ENCODE results near the gene ATXN7L1.
"Not testable (repeated sequence)": the region's sequence is repeated elsewhere in the genome, so short reads cannot be mapped to it uniquely, and the experiment has no call there.

Gene ATXN7L1

GRCh38 chr7:105866102-105866801 lies 10.1 kb downstream of the ATXN7L1 start:
- no peak for DNase-seq
- in situ Hi-C loops (cut with MboI; ENCODE audit: low pct_unique_long_range_greater_than_20kb, low sequenced_read_pairs), result no loop called here

- in situ Hi-C loops (cut with MboI; ENCODE audit: low pct_unique_long_range_greater_than_20kb, low sequenced_read_pairs), result no loop called here
- no peak for DNase-seq
Measured at GRCh38 chr7:105863876-105864275, 12.5 kb downstream of the ATXN7L1 start.

- DNase-seq, result no peak
- in situ Hi-C loops (cut with MboI; ENCODE audit: low pct_unique_long_range_greater_than_20kb, low sequenced_read_pairs), result no loop called here
Measured at GRCh38 chr7:105862770-105863169, 13.6 kb downstream of the ATXN7L1 start.

GRCh38 chr7:105862276-105862675 lies 14.1 kb downstream of the ATXN7L1 start:
- no peak for DNase-seq
- in situ Hi-C loops (cut with MboI; ENCODE audit: low pct_unique_long_range_greater_than_20kb, low sequenced_read_pairs), result no loop called here

- in situ Hi-C loops (cut with MboI; ENCODE audit: low pct_unique_long_range_greater_than_20kb, low sequenced_read_pairs), result no loop called here
- DNase-seq, result no peak
Measured at GRCh38 chr7:105861224-105861623, 15.2 kb downstream of the ATXN7L1 start.

GRCh38 chr7:105860793-105861192 lies 15.6 kb downstream of the ATXN7L1 start:
- no peak for DNase-seq
- in situ Hi-C loops (cut with MboI; ENCODE audit: low pct_unique_long_range_greater_than_20kb, low sequenced_read_pairs), result no loop called here

- peak; percentile 50 for DNase-seq
- in situ Hi-C loops (cut with MboI; ENCODE audit: low pct_unique_long_range_greater_than_20kb, low sequenced_read_pairs), result no loop called here
Measured at GRCh38 chr7:105857009-105857952, 19.1 kb downstream of the ATXN7L1 start.

GRCh38 chr7:105854498-105854897 lies 21.9 kb downstream of the ATXN7L1 start:
- DNase-seq, result no peak
- in situ Hi-C loops (cut with MboI; ENCODE audit: low pct_unique_long_range_greater_than_20kb, low sequenced_read_pairs), result no loop called here

- peak; percentile 44 for DNase-seq
- in situ Hi-C loops (cut with MboI; ENCODE audit: low pct_unique_long_range_greater_than_20kb, low sequenced_read_pairs), result no loop called here
Measured at GRCh38 chr7:105853931-105854419, 22.4 kb downstream of the ATXN7L1 start.

- in situ Hi-C loops (cut with MboI; ENCODE audit: low pct_unique_long_range_greater_than_20kb, low sequenced_read_pairs), result no loop called here
- DNase-seq, result no peak
Measured at GRCh38 chr7:105851064-105851463, 25.3 kb downstream of the ATXN7L1 start.

- in situ Hi-C loops (cut with MboI; ENCODE audit: low pct_unique_long_range_greater_than_20kb, low sequenced_read_pairs), result no loop called here
- no peak for DNase-seq
Measured at GRCh38 chr7:105849122-105849855, 27.1 kb downstream of the ATXN7L1 start.

GRCh38 chr7:105846404-105846803 lies 30.0 kb downstream of the ATXN7L1 start:
- in situ Hi-C loops (cut with MboI; ENCODE audit: low pct_unique_long_range_greater_than_20kb, low sequenced_read_pairs), result no loop called here
- no peak for DNase-seq

GRCh38 chr7:105844681-105845080 lies 31.7 kb downstream of the ATXN7L1 start:
- in situ Hi-C loops (cut with MboI; ENCODE audit: low pct_unique_long_range_greater_than_20kb, low sequenced_read_pairs); DNase-seq: not testable (repeated sequence)

- DNase-seq, result no peak
- in situ Hi-C loops (cut with MboI; ENCODE audit: low pct_unique_long_range_greater_than_20kb, low sequenced_read_pairs), result no loop called here
Measured at GRCh38 chr7:105841866-105842265, 34.5 kb downstream of the ATXN7L1 start.

GRCh38 chr7:105840981-105841749 lies 35.2 kb downstream of the ATXN7L1 start:
- in situ Hi-C loops (cut with MboI; ENCODE audit: low pct_unique_long_range_greater_than_20kb, low sequenced_read_pairs), result no loop called here
- no peak for DNase-seq

- no peak for DNase-seq
- in situ Hi-C loops (cut with MboI; ENCODE audit: low pct_unique_long_range_greater_than_20kb, low sequenced_read_pairs), result no loop called here
Measured at GRCh38 chr7:105839266-105839665, 37.1 kb downstream of the ATXN7L1 start.

GRCh38 chr7:105838627-105839231 lies 37.7 kb downstream of the ATXN7L1 start:
- DNase-seq, result no peak
- in situ Hi-C loops (cut with MboI; ENCODE audit: low pct_unique_long_range_greater_than_20kb, low sequenced_read_pairs), result no loop called here
